Measurements from ENCODE around the gene MXD1.

The MXD1 gene

DNA sequence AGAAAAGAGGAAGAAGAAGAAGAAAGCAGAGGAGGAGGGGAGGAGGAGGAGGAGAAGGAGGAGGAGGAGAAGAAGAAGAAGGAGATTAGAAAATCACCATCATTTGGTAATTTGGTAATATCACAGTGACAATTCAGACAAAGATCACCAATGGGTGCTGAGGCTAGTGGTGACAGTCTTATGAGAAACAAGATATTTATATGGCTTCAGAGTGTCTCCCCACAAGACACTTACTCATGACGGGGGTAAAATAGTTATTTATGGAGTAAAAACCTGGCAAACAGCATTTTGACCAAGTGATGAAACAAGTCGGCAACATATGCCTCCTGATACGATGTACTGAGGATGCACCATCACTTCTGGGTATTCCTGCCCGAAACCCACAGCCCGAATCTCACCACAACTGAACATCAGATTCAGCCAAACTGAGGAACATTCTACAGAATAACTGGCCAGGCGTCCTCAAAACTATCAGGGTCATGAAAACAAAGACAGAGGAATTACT lies 41.6 kb downstream of the MXD1 start:
- no CpG with 5 or more reads among the region's 6 CpGs for WGBS (ENCODE audit: extremely low coverage, insufficient coverage, insufficient read length)
- no peak overlapping the region for H3K4ac ChIP-seq (ENCODE audit: low read depth, low read length)
- DNase-seq: peak in 1 of 2 donors; percentile 38
- H3K36me3 ChIP-seq (ENCODE audit: control insufficient read depth in 1 of 2, insufficient read depth in 2 of 2, low read length in 2 of 2): no peaks in the 10 kb centered on the region
- no peak overlapping the region for H3K27ac ChIP-seq (ENCODE audit: low read depth, low read length)
- no peak overlapping the region for H2BK120ac ChIP-seq (ENCODE audit: insufficient read depth, low read length, poor library complexity)
- H3K79me2 ChIP-seq (ENCODE audit: control insufficient read depth, insufficient read depth, low read length, poor library complexity): no peaks in the 10 kb centered on the region
- H2BK5ac ChIP-seq (ENCODE audit: low read depth, low read length, poor library complexity): no peak overlapping the region
- no peaks in the 10 kb centered on the region for H3K79me1 ChIP-seq (ENCODE audit: low read length)
- H2AK5ac ChIP-seq (ENCODE audit: low read length): no peak overlapping the region
- H4K8ac ChIP-seq (ENCODE audit: low read depth, low read length): no peak overlapping the region
- no peak overlapping the region for H3K14ac ChIP-seq (ENCODE audit: low read length)
- no peaks in the 10 kb centered on the region for H3K4me1 ChIP-seq (ENCODE audit: control insufficient read depth in 1 of 2, insufficient read depth in 2 of 2, low read length in 2 of 2)
- H2BK12ac ChIP-seq (ENCODE audit: low read length): no peak overlapping the region
- H3K4me2 ChIP-seq (ENCODE audit: low read length): no peak overlapping the region
- no peak overlapping the region for H3K23ac ChIP-seq (ENCODE audit: low read length)
- no peak overlapping the region for H3K18ac ChIP-seq (ENCODE audit: low read length)
- H2AFZ ChIP-seq (ENCODE audit: insufficient read depth, low read length, poor library complexity): no peak overlapping the region
- H3K27me3 ChIP-seq (ENCODE audit: insufficient read depth, low read length): no peaks in the 10 kb centered on the region
- peaks cover 1% of the 10 kb centered on the region for H3K9me3 ChIP-seq (ENCODE audit: insufficient read depth, low read depth, low read length)
- H4K91ac ChIP-seq (ENCODE audit: low read depth, low read length): no peak overlapping the region
- no peak overlapping the region for H4K12ac ChIP-seq (ENCODE audit: low read depth, low read length)
- no peak overlapping the region for H3K4me3 ChIP-seq (ENCODE audit: low read depth, low read length)
- H3K9ac ChIP-seq (ENCODE audit: low read length): no peak overlapping the region

DNA sequence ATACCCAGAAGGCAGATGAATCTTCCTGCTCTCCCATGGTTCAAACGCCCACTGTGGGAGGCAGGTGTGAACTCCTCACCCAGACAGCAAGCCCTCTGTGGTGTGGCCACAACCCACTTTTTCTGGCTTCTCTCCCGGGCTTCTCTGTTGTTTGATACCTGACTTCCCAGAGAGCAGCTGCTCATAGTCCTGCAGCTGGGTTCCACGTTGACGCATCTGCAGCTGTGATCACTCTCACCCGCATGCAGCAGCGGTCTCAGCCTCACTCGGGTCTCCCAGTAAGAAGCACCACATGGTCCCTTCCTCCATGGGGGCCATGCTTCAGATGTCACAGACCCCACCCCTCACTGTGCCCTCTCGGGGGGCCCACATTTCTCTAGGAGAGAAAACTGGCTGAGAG lies 43.1 kb downstream of the MXD1 start:
- H2BK120ac ChIP-seq (ENCODE audit: insufficient read depth, low read length, poor library complexity): no peak overlapping the region
- H3K14ac ChIP-seq (ENCODE audit: low read length): no peak overlapping the region
- no peak overlapping the region for H3K9ac ChIP-seq (ENCODE audit: low read length)
- H3K4me3 ChIP-seq (ENCODE audit: low read depth, low read length): no peak overlapping the region
- no peak overlapping the region for H2AFZ ChIP-seq (ENCODE audit: insufficient read depth, low read length, poor library complexity)
- H3K79me2 ChIP-seq (ENCODE audit: control insufficient read depth, insufficient read depth, low read length, poor library complexity): no peaks in the 10 kb centered on the region
- H3K4me1 ChIP-seq (ENCODE audit: control insufficient read depth in 1 of 2, insufficient read depth in 2 of 2, low read length in 2 of 2): no peaks in the 10 kb centered on the region
- H4K12ac ChIP-seq (ENCODE audit: low read depth, low read length): no peak overlapping the region
- H3K23ac ChIP-seq (ENCODE audit: low read length): no peak overlapping the region
- peaks cover 1% of the 10 kb centered on the region for H3K9me3 ChIP-seq (ENCODE audit: insufficient read depth, low read depth, low read length)
- no peak overlapping the region for H3K4ac ChIP-seq (ENCODE audit: low read depth, low read length)
- H2BK5ac ChIP-seq (ENCODE audit: low read depth, low read length, poor library complexity): no peak overlapping the region
- no peaks in the 10 kb centered on the region for H3K79me1 ChIP-seq (ENCODE audit: low read length)
- no CpG with 5 or more reads among the region's 8 CpGs for WGBS (ENCODE audit: extremely low coverage, insufficient coverage, insufficient read length)
- H4K8ac ChIP-seq (ENCODE audit: low read depth, low read length): no peak overlapping the region
- no peak overlapping the region for H3K18ac ChIP-seq (ENCODE audit: low read length)
- H4K91ac ChIP-seq (ENCODE audit: low read depth, low read length): no peak overlapping the region
- H3K36me3 ChIP-seq (ENCODE audit: control insufficient read depth in 1 of 2, insufficient read depth in 2 of 2, low read length in 2 of 2): no peaks in the 10 kb centered on the region
- no peaks in the 10 kb centered on the region for H3K27me3 ChIP-seq (ENCODE audit: insufficient read depth, low read length)
- no peak overlapping the region for H2AK5ac ChIP-seq (ENCODE audit: low read length)
- H3K4me2 ChIP-seq (ENCODE audit: low read length): no peak overlapping the region
- H3K27ac ChIP-seq (ENCODE audit: low read depth, low read length): no peak overlapping the region
- DNase-seq: peak in 1 of 2 donors; percentile 51
- H2BK12ac ChIP-seq (ENCODE audit: low read length): no peak overlapping the region

DNA sequence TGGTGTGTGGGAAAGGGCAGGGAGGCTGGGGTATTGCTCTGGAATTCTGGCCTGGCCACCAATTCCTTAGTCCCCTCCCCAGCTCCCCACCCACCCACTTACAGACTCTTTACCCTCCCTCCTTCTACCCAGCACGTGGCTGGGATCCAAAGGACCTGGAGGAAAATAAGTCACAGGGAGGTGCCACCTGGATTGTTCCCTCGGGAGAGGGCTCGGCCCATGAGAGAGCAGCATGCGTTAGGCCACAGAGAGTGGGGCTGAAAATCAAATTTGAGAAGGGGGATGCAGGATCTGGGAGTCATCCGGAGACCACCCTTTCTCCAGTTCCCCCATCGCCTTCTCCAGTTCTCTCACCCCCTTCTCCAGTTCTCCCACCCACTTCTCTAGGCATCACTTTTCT lies 43.6 kb downstream of the MXD1 start:
- Histone ChIP-seq H4K12ac (ENCODE audit: low read depth, low read length) (no peak overlapping the region), H2BK5ac (ENCODE audit: low read depth, low read length, poor library complexity) (no peak overlapping the region), H3K79me1 (ENCODE audit: low read length) (no peaks in the 10 kb centered on the region), H3K23ac (ENCODE audit: low read length) (no peak overlapping the region), H4K91ac (ENCODE audit: low read depth, low read length) (no peak overlapping the region), H2AK5ac (ENCODE audit: low read length) (no peak overlapping the region), H4K8ac (ENCODE audit: low read depth, low read length) (no peak overlapping the region), H3K27me3 (ENCODE audit: insufficient read depth, low read length) (no peaks in the 10 kb centered on the region), H3K9me3 (ENCODE audit: insufficient read depth, low read depth, low read length) (peaks cover 1% of the 10 kb centered on the region), H2AFZ (ENCODE audit: insufficient read depth, low read length, poor library complexity) (no peak overlapping the region), H3K9ac (ENCODE audit: low read length) (no peak overlapping the region), H3K4me1 (ENCODE audit: control insufficient read depth in 1 of 2, insufficient read depth in 2 of 2, low read length in 2 of 2) (no peaks in the 10 kb centered on the region), H3K36me3 (ENCODE audit: control insufficient read depth in 1 of 2, insufficient read depth in 2 of 2, low read length in 2 of 2) (no peaks in the 10 kb centered on the region), H3K14ac (ENCODE audit: low read length) (no peak overlapping the region), H2BK120ac (ENCODE audit: insufficient read depth, low read length, poor library complexity) (no peak overlapping the region), H3K18ac (ENCODE audit: low read length) (no peak overlapping the region), H3K4me3 (ENCODE audit: low read depth, low read length) (no peak overlapping the region), H2BK12ac (ENCODE audit: low read length) (no peak overlapping the region), H3K79me2 (ENCODE audit: control insufficient read depth, insufficient read depth, low read length, poor library complexity) (no peaks in the 10 kb centered on the region), H3K4ac (ENCODE audit: low read depth, low read length) (no peak overlapping the region), H3K4me2 (ENCODE audit: low read length) (no peak overlapping the region), H3K27ac (ENCODE audit: low read depth, low read length) (no peak overlapping the region)
- no peak for DNase-seq
- WGBS (ENCODE audit: extremely low coverage, insufficient coverage, insufficient read length): no CpG with 5 or more reads among the region's 6 CpGs

DNA sequence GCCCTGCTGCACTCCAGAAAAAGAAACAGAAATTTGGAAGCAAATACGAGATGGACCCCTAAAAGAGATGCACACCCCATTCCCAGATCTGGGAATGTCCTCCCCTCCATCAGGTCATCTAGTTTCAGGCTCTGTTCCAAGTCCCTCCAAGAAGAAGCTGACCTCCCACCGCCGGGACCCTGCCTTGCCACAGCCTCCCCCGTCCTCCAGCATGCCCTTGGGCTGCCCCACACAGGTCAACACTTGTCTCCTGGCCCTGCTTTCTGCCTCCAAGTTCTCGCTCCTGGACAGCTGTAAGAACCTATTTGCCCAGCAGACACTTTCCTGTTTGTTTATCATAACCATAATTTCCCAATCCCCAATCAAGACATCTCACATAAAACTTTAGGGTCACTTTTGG lies 44.5 kb downstream of the MXD1 start:
- no peak overlapping the region for H3K23ac ChIP-seq (ENCODE audit: low read length)
- H2BK12ac ChIP-seq (ENCODE audit: low read length): no peak overlapping the region
- H3K9me3 ChIP-seq (ENCODE audit: insufficient read depth, low read depth, low read length): no peaks in the 10 kb centered on the region
- no peaks in the 10 kb centered on the region for H3K79me2 ChIP-seq (ENCODE audit: control insufficient read depth, insufficient read depth, low read length, poor library complexity)
- WGBS (ENCODE audit: extremely low coverage, insufficient coverage, insufficient read length): no CpG with 5 or more reads among the region's 5 CpGs
- H3K9ac ChIP-seq (ENCODE audit: low read length): no peak overlapping the region
- H2AFZ ChIP-seq (ENCODE audit: insufficient read depth, low read length, poor library complexity): no peak overlapping the region
- no peak overlapping the region for H2BK5ac ChIP-seq (ENCODE audit: low read depth, low read length, poor library complexity)
- no peak overlapping the region for H2AK5ac ChIP-seq (ENCODE audit: low read length)
- no peaks in the 10 kb centered on the region for H3K27me3 ChIP-seq (ENCODE audit: insufficient read depth, low read length)
- H3K79me1 ChIP-seq (ENCODE audit: low read length): no peaks in the 10 kb centered on the region
- no peak overlapping the region for H3K4ac ChIP-seq (ENCODE audit: low read depth, low read length)
- no peak for DNase-seq
- no peak overlapping the region for H3K4me3 ChIP-seq (ENCODE audit: low read depth, low read length)
- no peak overlapping the region for H3K18ac ChIP-seq (ENCODE audit: low read length)
- H3K4me1 ChIP-seq (ENCODE audit: control insufficient read depth in 1 of 2, insufficient read depth in 2 of 2, low read length in 2 of 2): no peaks in the 10 kb centered on the region
- no peak overlapping the region for H3K14ac ChIP-seq (ENCODE audit: low read length)
- H4K91ac ChIP-seq (ENCODE audit: low read depth, low read length): no peak overlapping the region
- no peaks in the 10 kb centered on the region for H3K36me3 ChIP-seq (ENCODE audit: control insufficient read depth in 1 of 2, insufficient read depth in 2 of 2, low read length in 2 of 2)
- no peak overlapping the region for H4K12ac ChIP-seq (ENCODE audit: low read depth, low read length)
- H3K27ac ChIP-seq (ENCODE audit: low read depth, low read length): no peak overlapping the region
- no peak overlapping the region for H2BK120ac ChIP-seq (ENCODE audit: insufficient read depth, low read length, poor library complexity)
- no peak overlapping the region for H3K4me2 ChIP-seq (ENCODE audit: low read length)
- H4K8ac ChIP-seq (ENCODE audit: low read depth, low read length): no peak overlapping the region

Measured in trophoblast cell (in vitro differentiated cells and primary cell).